NCI-H460 (cell line): ENCODE data around the gene GREM2. TPM values are rescaled to one million over a fixed set of nuclear protein-coding genes. Genes with fewer than 3 reads are reported as not detected.

Source experiments
- DNase-seq: peaks from one replicate; pipeline ENCODE4 v3.0.0-alpha.2; 2016; ENCODE audit warnings: low read depth; ENCODE audit errors: extremely low read depth
- total RNA-seq: library from RNA; depleted of rRNA; stranded (reverse); fragments of >200 nt; shearing (Covaris generic); gene quantifications from 2 replicates; pipeline ENCODE4 v1.2.3, GENCODE V29; 2014

Gene GREM2
- total RNA-seq, 1 experiment from 2014 or later, result 50.0 TPM

DNA sequence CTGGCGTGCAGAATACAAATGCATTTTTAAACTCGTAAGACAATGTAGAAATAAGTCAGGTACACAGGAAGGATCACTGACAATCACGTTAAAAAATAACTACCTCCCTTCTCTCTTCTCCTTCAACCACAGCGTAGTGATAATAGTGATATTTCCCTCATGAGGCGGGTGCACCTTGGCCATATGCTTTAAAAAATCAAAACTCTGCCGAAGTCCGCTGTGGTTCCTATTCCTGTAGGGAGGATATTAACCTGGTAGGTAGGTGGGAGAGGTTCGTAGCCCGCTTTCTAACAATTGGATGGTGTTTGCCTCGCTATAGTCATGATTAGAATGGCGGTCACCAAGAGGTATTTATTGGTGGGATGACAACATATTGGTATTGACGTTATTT lies 732 bp downstream of the GREM2 start:
- DNase-seq, result no peak

DNA sequence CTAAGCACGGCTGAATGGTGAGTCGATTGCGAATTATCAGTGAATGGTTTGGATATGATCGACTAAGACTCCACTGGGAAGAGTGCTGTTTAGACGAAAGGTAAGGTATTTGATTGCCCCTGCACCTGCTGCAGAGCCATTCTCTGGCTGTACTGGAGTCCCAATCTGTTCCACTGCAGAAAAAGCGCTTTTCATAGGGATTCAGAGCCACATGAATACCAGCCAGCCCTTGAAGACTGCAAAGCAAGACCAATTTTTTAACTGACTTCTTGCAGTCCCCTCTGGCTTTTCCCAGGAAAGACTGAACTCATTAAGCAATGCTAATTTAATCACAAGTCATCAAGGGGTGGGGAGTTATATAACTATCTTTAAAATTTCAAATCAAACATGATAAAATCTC lies 1.3 kb downstream of the GREM2 start:
- DNase-seq, result no peak

GRCh38 chr1:240609527-240610060 lies 2.4 kb downstream of the GREM2 start:
- DNase-seq, result no peak

GRCh38 chr1:240608707-240609106 lies 3.2 kb downstream of the GREM2 start:
- peak; percentile 57 for DNase-seq

- no peak for DNase-seq
These were observed 4.9 kb downstream of the GREM2 start for GRCh38 chr1:240607006-240607405.

DNA sequence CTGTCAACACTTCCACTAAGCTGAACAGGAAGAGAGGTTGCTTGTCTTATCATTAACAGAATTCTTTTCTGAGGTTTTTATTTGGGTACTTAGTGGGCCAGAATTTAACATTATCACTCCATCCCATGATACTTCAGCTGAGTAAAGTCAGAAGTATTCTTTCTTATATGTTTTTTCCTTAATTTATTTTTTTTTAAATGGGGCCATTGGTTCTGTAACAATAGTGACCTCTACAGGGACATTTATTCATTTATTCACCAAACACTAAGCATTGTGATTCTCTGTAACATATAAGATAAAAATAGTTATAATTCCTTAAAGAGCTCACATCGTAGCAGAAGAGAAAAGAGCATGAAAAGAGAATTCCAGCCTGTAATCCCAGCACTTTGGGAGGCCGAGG lies 9.8 kb downstream of the GREM2 start:
- no peak for DNase-seq

DNA sequence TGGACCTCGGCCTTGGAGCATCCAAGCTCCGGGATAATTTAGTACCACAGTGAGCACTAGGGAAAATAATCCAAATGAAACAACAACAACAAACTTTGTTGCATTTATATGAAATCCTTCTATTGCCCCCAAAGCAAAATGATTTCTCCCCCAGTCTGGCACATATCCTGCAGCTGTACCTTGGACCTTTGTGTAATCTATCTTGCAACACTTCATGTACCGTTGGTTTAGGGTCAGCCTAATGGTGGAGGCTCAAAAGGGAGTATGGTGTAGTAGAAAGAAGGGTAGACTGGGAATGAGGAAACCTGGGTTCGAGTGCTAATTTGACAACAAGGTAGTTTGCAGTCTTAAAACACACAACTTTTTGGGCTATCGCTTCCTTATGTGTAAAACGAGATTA lies 12.1 kb downstream of the GREM2 start:
- DNase-seq, result no peak

DNA sequence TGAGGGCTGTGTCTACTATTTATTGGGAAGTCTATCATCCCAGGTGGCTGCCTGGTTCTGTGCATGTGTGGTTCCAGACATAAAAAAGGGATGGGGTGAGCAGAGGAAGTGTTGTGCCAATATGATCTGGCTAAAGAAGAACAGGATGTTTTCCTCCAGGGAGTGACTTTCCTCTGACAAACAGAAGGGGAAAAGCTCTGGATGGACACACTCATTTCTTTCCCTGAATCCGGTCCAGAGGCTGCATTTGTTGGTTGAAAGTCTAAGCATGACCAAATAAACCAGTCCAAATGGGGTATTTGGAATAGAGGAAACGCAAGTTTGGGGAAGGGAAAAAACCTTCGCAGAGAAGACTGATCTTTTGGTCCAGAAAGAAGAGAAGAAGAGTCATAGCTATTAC lies 12.7 kb downstream of the GREM2 start:
- no peak for DNase-seq

DNA sequence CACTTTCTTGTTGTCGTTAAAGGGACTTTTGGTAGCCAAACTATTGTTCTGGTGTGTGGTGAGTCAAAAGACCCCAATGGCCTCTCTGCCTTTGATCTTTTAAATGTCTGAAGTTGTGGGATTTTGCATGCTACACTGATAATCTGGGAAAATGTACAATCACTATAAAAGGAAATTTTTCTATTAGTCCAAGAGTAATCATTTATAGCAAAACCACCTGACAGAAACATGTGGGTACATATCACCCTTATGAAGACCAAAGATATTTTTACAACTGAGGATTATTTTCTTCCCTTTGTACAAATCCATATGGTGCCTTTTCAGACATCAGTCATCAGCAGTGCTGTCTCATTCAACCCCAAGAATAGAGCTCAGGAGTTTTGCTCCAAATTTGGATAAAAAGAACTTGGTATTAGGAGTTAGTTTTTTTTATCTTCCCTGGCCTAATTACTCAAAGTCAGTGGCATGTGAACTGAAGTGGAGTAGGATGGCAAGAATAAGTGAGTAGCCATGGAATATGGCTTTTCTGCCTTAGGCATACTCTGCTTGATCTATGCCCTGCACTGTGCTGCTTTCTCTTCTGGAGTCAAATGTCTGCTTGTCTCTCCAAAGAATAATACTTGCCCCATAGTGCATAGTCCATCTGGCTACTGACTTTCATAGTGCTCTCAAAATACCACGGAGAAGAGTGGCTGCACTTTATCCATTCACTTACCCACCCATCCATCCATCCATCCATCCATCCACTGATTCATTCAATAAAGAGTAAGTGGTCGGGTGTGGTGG lies 13.5 kb downstream of the GREM2 start:
- no peak for DNase-seq

- DNase-seq, result no peak
These were observed 14.7 kb downstream of the GREM2 start for GRCh38 chr1:240597153-240597745.

GRCh38 chr1:240595476-240595875 lies 16.5 kb downstream of the GREM2 start:
- no peak for DNase-seq

- no peak for DNase-seq
These were observed 20.4 kb downstream of the GREM2 start for GRCh38 chr1:240591564-240591963.

- no peak for DNase-seq
These were observed 20.9 kb downstream of the GREM2 start for GRCh38 chr1:240591078-240591477.

DNA sequence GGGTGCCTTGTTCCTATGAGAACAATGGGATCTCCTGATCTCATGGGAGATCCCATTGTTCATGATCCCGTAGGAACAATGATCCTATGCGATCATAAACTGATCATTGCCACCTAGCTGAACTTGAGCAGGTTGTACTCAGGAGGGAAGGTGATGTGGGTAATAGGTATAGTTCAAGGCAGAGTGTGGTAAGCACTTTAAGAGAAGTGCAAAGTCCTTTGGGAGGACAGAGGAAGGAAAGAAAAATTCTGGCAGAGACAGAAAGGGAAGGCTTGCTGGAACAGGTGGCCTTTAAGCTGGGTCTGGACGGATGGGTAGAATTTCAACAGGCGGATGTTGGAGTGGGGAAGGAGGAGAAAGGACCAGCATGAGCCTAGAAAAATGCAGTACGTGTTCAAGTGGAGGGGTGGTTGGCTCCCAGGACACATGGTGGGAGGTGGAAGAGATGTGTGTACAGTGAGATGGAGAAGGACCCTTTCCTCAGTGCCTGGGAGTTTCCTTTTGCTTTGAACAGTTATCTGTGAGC lies 22.3 kb downstream of the GREM2 start:
- no peak for DNase-seq

GRCh38 chr1:240586006-240586405 lies 25.9 kb downstream of the GREM2 start:
- no peak for DNase-seq

GRCh38 chr1:240582953-240583352 lies 29.0 kb downstream of the GREM2 start:
- peak; percentile 82 for DNase-seq

DNA sequence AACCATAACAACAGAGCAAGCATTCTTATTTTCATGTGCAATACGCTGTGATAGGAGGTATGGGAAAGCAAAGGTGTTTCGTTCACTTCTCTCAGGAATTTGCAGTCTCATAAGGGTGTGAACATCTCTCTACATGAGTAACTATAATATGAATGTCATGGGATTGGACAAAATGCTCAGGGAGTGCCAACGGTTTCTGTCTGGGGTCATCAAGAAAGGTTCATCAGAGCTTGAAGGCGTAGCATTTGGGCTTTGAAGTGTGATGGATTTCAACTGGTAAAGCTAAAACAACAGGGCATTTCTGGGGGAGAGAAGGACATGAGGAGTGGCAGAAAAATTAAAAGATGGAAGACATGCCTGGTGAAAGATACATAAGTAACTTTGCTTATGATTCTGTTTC lies 32.4 kb downstream of the GREM2 start:
- no peak for DNase-seq

DNA sequence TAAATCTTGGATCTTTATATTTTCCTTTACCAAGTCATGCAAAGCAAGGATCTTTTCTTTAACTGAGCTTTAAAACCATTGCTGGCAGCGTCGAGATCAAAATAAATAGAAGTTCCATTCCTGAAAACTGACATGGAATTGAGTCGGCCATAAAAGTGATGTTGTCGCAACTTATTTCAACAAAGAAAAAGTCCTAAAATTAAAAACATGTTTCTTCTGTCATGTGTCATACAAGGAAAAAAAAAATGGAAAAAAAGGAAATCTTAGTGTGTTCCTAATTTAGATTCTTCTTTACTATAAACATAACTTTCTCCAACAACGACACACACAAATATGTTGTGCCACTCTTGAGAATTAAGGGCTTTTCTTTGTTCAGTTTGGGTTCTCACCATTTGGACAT lies 34.9 kb downstream of the GREM2 start:
- no peak for DNase-seq

- DNase-seq, result peak; percentile 89
These were observed 35.8 kb downstream of the GREM2 start for GRCh38 chr1:240575981-240576662.

- no peak for DNase-seq
These were observed 39.6 kb downstream of the GREM2 start for GRCh38 chr1:240572328-240572727.

DNA sequence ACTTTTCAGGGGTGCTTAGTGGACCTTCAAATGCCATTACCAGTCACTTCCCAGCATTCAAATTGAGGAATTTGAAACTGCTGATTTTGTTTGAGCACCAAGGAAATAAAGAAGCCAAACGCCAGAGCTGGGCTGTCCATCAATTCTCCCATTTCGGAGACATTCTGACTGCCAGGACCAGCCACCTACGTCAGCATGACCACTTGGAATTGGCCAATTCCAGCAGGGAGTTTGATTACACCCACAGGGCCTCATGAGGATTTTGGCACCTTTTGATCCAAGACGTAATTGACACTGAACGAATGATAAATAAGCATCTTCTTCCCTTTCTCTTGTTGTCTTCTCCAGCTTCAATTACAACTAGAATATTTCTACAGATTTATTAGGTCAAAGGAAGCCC lies 40.2 kb downstream of the GREM2 start:
- peak; percentile 93 for DNase-seq
